PC-9 (cell line): ENCODE measurements around the gene NSL1. TPM values are rescaled to one million over a fixed set of nuclear protein-coding genes. Genes with fewer than 3 reads are reported as not detected.
"Not testable (repeated sequence)": the region's sequence is repeated elsewhere in the genome, so short reads cannot be mapped to it uniquely, and the experiment has no call there.

Source experiments
- Bru-seq: library from RNA; stranded (reverse); fragments of 400-500 nt; gene quantifications from one replicate; lab custom pipeline; 2021; lab: Mats Ljungman, UMichigan
- BruChase-seq, 2 experiments: library from RNA; stranded (reverse); fragments of 400-500 nt; gene quantifications; one replicate each; lab custom pipeline; 2021; lab: Mats Ljungman, UMichigan
- BruUV-seq: library from RNA; stranded (reverse); fragments of 400-500 nt; replicated peaks from 2 replicates; lab custom pipeline; 2021; lab: Mats Ljungman, UMichigan
- CTCF ChIA-PET: fragments of 300-600 bp; sonication (Branson Sonifier 250); formaldehyde crosslinking; loops from one replicate; lab custom pipeline; 2022; ENCODE audit warnings: antibody characterized with exemption; lab: Charles Lee
- POLR2A ChIA-PET: fragments of 300-600 bp; sonication (Branson Sonifier 250); formaldehyde crosslinking; loops from one replicate; lab custom pipeline; 2022; ENCODE audit warnings: antibody characterized with exemption; ENCODE audit not compliant: unreplicated experiment; lab: Charles Lee
- DNase-seq, 2 experiments: peaks; one replicate each; pipeline versions ENCODE4 v3.0.0 to v3.0.0-alpha.2; 2015 to 2022; ENCODE audit warnings: mixed read lengths in 1 of 2
- H2AFZ ChIP-seq: fragments of 200-600 bp; sonication (generic); 2 replicates; pipeline ENCODE4 v1.8.1; 2017; ENCODE audit warnings: antibody characterized with exemption
- H3F3A ChIP-seq: fragments of 200-600 bp; sonication (generic); 2 replicates; pipeline ENCODE4 v1.8.1; 2017; ENCODE audit warnings: antibody characterized with exemption, mild to moderate bottlenecking, low read depth; ENCODE audit not compliant: insufficient read depth
- H3K27ac ChIP-seq: fragments of 200-600 bp; sonication (generic); 2 replicates; pipeline ENCODE4 v1.6.1; 2016; ENCODE audit warnings: mixed run types
- H3K27me3 ChIP-seq: fragments of 200-600 bp; sonication (generic); 2 replicates; pipeline ENCODE4 v1.6.1; 2016; ENCODE audit warnings: low read depth, mixed run types; ENCODE audit not compliant: insufficient read depth
- H3K36me3 ChIP-seq: fragments of 200-600 bp; sonication (generic); 2 replicates; pipeline ENCODE4 v1.6.1; 2016; ENCODE audit warnings: low read depth, mixed run types
- H3K4me1 ChIP-seq: fragments of 200-600 bp; sonication (generic); replicated peaks from 2 replicates; pipeline ENCODE4 v1.6.1; 2016; ENCODE audit warnings: mixed run types; ENCODE audit not compliant: insufficient read depth
- H3K4me2 ChIP-seq: fragments of 200-600 bp; sonication (generic); 2 replicates; pipeline ENCODE4 v1.6.1; 2017; ENCODE audit warnings: mixed run types
- H3K4me3 ChIP-seq: fragments of 200-600 bp; sonication (generic); 2 replicates; pipeline ENCODE4 v1.6.1; 2016; ENCODE audit warnings: mixed run types
- H3K79me2 ChIP-seq: fragments of 200-600 bp; sonication (generic); 2 replicates; pipeline ENCODE4 v1.6.1; 2017; ENCODE audit warnings: low read depth, mixed run types
- H3K9me2 ChIP-seq: fragments of 200-600 bp; sonication (generic); 2 replicates; pipeline ENCODE4 v1.8.1; 2017; ENCODE audit warnings: mild to moderate bottlenecking; ENCODE audit not compliant: insufficient read depth
- H3K9me3 ChIP-seq: fragments of 200-600 bp; sonication (generic); 2 replicates; pipeline ENCODE4 v1.8.1; 2016; ENCODE audit warnings: low read depth; ENCODE audit not compliant: insufficient read depth
- H4K20me1 ChIP-seq: fragments of 200-600 bp; sonication (generic); 2 replicates; pipeline ENCODE4 v1.8.1; 2017; ENCODE audit not compliant: insufficient read depth
- CTCF ChIP-seq: fragments of 200-600 bp; sonication (generic); conservative IDR thresholded peaks from 2 replicates; pipeline ENCODE4 v1.6.1; 2017; ENCODE audit warnings: mixed run types, antibody characterized with exemption, mild to moderate bottlenecking, moderate library complexity
- EZH2 ChIP-seq: fragments of 200-600 bp; sonication (generic); IDR thresholded peaks from 2 replicates; pipeline ENCODE4 v1.8.0; 2017; ENCODE audit warnings: antibody characterized with exemption, low read depth
- intact Hi-C: fragments of 100-400 bp; cut with micrococcal nuclease; formaldehyde crosslinking; loops from one replicate; pipeline ENCODE4 v1.10.0; 2022; ENCODE audit not compliant: unreplicated experiment
- long read RNA-seq: library from polyadenylated mRNA; stranded (forward); transcript quantifications from one replicate; pipeline ENCODE4 v2.0.0, GENCODE V29; 2022
- total RNA-seq: library from RNA; stranded (reverse); gene quantifications from 2 replicates; pipeline ENCODE4 v1.2.3, GENCODE V29; 2021

NSL1 gene
- total RNA-seq (28.9 and 32.4 TPM in 2 replicates), Bru-seq, nascent RNA (percentile 79 among the genes with signal in this experiment), BruChase-seq, experiment 1, labeled RNA remaining after a 2-hour chase (percentile 84 among the genes with signal in this experiment), BruChase-seq, experiment 2, labeled RNA remaining after a 6-hour chase (percentile 70 among the genes with signal in this experiment)
- long read RNA-seq, transcript NSL1-202 (6 exons, 2,317 nt) = major isoform, 31 of 46 reads
- long read RNA-seq, transcript NSL1-206 (7 exons, 790 nt) = minor isoform, 5 of 46 reads
- long read RNA-seq, partial matches to known transcripts = 0 of 46 reads
- long read RNA-seq, other reads (novel, unspliced or antisense) = 6 of 46 reads

GRCh38 chr1:212791676-212792395 is at the start of gene NSL1, which contains the start of gene TATDN3:
Gene NSL1, minus strand, starts transcription at chr1:212791777. Its CDS starts 14 bp downstream, at chr1:212791763.
Gene TATDN3, plus strand, starts transcription at chr1:212791894. Its CDS starts 28 bp downstream, at chr1:212791922.
- intact Hi-C loops = loop anchor here (5.0 kb wide), 2 partner anchors 65 to 205 kb away; partner anchors contain the start of gene FLVCR1
- no peaks in the 10 kb centered on the region for H3K36me3 ChIP-seq
- TSS peak; percentile 89 for BruUV-seq
- peaks cover 15% of the 10 kb centered on the region for H3K4me1 ChIP-seq
- H3K4me2 ChIP-seq = peak within 1 kb of the TSS; percentile 99
- H3K27me3 ChIP-seq = no peaks in the 10 kb centered on the region
- TF ChIP-seq EZH2 = no peak
- no peak; the same call in 1 of the 2 replicates for TF ChIP-seq CTCF
- peak within 1 kb of the TSS; percentile 97 for H2AFZ ChIP-seq
- no peaks in the 10 kb centered on the region for H3K9me3 ChIP-seq
- H3K4me3 ChIP-seq = peak within 1 kb of the TSS; percentile 93
- CTCF ChIA-PET = interaction anchor here (0.6 kb wide), 1 partner anchor 1315 kb away, joined by 3 read pairs; no protein-coding TSS in a partner anchor
- H4K20me1 ChIP-seq = 0 out of 2 replicates have a peak, but pooled peaks cover 3% of the 10 kb centered on the region
- POLR2A ChIA-PET = interaction anchor here (0.6 kb wide), 4 partner anchors 23 to 377 kb away, joined by 3 to 5 read pairs (median 4); no protein-coding TSS in a partner anchor
- no peaks in the 10 kb centered on the region for H3K9me2 ChIP-seq
- peaks cover 19% of the 10 kb centered on the region for H3K79me2 ChIP-seq
- DNase-seq = peak; percentile 79 to 95
- peaks cover 8% of the 10 kb centered on the region; the same call in 1 of the 2 replicates for H3F3A ChIP-seq
- H3K27ac ChIP-seq = peak within 1 kb of the TSS; percentile 63

- no peak for TF ChIP-seq EZH2
- no peak for TF ChIP-seq CTCF
- H3F3A ChIP-seq = no peaks in the 10 kb centered on the region
- no peaks in the 10 kb centered on the region for H3K4me1 ChIP-seq
- H2AFZ ChIP-seq = 0 out of 2 replicates have a peak overlapping the region, but pooled peaks have one; percentile 8
- H3K27ac ChIP-seq = no peak overlapping the region
- intact Hi-C loops = no loop called here
- POLR2A ChIA-PET = no interaction called here
- H3K36me3 ChIP-seq = no peaks in the 10 kb centered on the region
- no peaks in the 10 kb centered on the region for H3K9me2 ChIP-seq
- H3K79me2 ChIP-seq = no peaks in the 10 kb centered on the region
- H3K4me3 ChIP-seq = no peak overlapping the region
- no peaks in the 10 kb centered on the region for H3K9me3 ChIP-seq
- CTCF ChIA-PET = no interaction called here
- BruUV-seq = no TSS peak
- H3K27me3 ChIP-seq = no peaks in the 10 kb centered on the region
- no peaks in the 10 kb centered on the region for H4K20me1 ChIP-seq
- DNase-seq = no peak
- H3K4me2 ChIP-seq = no peak overlapping the region
Observed at GRCh38 chr1:212838145-212838544, 46.6 kb upstream of the NSL1 start.

GRCh38 chr1:212833211-212834207 is 41.9 kb upstream of the NSL1 start:
- H3K4me2 ChIP-seq, H3K79me2 ChIP-seq, BruUV-seq, POLR2A ChIA-PET, H3K4me3 ChIP-seq, H4K20me1 ChIP-seq, H3K4me1 ChIP-seq, H3F3A ChIP-seq, H3K27ac ChIP-seq, H2AFZ ChIP-seq, H3K27me3 ChIP-seq, H3K9me3 ChIP-seq, H3K9me2 ChIP-seq, CTCF ChIA-PET, H3K36me3 ChIP-seq, intact Hi-C loops, DNase-seq: not testable (repeated sequence)
